Measurements from ENCODE around the gene PDLIM7.

DNA sequence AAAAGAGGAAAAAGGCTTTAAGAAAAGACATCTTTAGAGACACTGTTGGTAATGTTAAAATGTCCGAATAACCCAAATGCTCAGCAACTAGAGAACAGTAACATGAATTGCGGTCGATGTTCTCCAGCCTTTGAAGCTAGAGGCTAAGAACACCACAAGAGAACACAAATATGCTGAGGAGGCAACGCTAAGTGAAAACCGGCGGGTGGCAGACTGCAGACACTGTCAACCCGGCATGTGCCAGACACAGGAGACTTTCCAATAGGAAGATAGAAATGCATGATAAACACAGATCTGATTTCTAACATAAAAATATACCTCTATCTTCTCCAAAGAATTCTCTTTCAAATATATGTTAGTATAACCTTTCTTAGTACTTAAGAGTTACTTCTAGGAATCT is 37.7 kb upstream of the PDLIM7 start:
- TF ChIP-seq, protein P1, sequence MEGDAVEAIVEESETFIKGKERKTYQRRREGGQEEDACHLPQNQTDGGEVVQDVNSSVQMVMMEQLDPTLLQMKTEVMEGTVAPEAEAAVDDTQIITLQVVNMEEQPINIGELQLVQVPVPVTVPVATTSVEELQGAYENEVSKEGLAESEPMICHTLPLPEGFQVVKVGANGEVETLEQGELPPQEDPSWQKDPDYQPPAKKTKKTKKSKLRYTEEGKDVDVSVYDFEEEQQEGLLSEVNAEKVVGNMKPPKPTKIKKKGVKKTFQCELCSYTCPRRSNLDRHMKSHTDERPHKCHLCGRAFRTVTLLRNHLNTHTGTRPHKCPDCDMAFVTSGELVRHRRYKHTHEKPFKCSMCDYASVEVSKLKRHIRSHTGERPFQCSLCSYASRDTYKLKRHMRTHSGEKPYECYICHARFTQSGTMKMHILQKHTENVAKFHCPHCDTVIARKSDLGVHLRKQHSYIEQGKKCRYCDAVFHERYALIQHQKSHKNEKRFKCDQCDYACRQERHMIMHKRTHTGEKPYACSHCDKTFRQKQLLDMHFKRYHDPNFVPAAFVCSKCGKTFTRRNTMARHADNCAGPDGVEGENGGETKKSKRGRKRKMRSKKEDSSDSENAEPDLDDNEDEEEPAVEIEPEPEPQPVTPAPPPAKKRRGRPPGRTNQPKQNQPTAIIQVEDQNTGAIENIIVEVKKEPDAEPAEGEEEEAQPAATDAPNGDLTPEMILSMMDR (IDR thresholded peaks at IDR 0.05) = no peak
- TF ChIP-seq POLR2AphosphoS5 (IDR thresholded peaks at IDR 0.05) = no peak
- TF ChIP-seq EP300 (IDR thresholded peaks at IDR 0.05) = no peak
- no peak for TF ChIP-seq POLR2A (IDR thresholded peaks at IDR 0.05; ENCODE audit: low read depth)
